ENCODE data around the gene IFFO2. TPM values are rescaled to one million over a fixed set of nuclear protein-coding genes. Genes with fewer than 3 reads are reported as not detected.

IFFO2 gene
- total and polyA plus RNA-seq, 2 of the 13 experiments (the other 11 are each of a cell fraction or from before 2014, with no cell fraction given), result 7.3 to 16.7 TPM

- FAIRE-seq (peak; percentile 96), ATAC-seq (peak; percentile 43), DNase-seq (ENCODE audit: low spot score) (peak; percentile 94)
- ChIA-PET POLR2A (interaction anchor here (0.6 to 1.6 kb wide), 8 partner anchors 10 to 336 kb away, joined by 3 to 5 read pairs (median 4); no protein-coding TSS in a partner anchor), CTCF (ENCODE audit: low intra/inter-chr PET ratio, low total read pairs) (no interaction called here)
- Histone ChIP-seq H2AFZ (ENCODE audit: low read length) (no peak overlapping the region), H3K27me3 (ENCODE audit: control insufficient read depth in 1 of 2, insufficient read depth in 2 of 2, low read length in 2 of 2) (no peaks in the 10 kb centered on the region), H3K4me3 (replicated peaks in 1 of 3; ENCODE audit: insufficient read depth in 1 of 3, low read depth in 2 of 3, low read length in 3 of 3) (peak overlapping the region; percentile 81 to 95 (median 94)), H3K36me3 (replicated peaks in 1 of 2; ENCODE audit: control insufficient read depth in 1 of 2, insufficient read depth in 2 of 2, low read length in 2 of 2) (peaks cover 9 to 19% of the 10 kb centered on the region in 2 experiments; a peak in 4 of 5 replicates), H3K4me1 (ENCODE audit: insufficient read depth, low read length) (peaks cover 69% of the 10 kb centered on the region), H3K9ac (ENCODE audit: insufficient read depth, low read depth, low read length) (peak overlapping the region; percentile 89), H3K27ac (ENCODE audit: extremely low read length, insufficient read depth, low read length) (peak overlapping the region; percentile 95), H4K20me1 (ENCODE audit: insufficient read depth, low read length) (peaks cover 15% of the 10 kb centered on the region; the same call in 1 of the 2 replicates), H3K4me2 (ENCODE audit: low read depth, low read length) (peak overlapping the region; percentile 97), H3K9me3 (ENCODE audit: low read length) (no peaks in the 10 kb centered on the region), H3K79me2 (ENCODE audit: insufficient read depth, low read length) (peaks cover 55% of the 10 kb centered on the region)
- BruUV-seq (replicated peaks), result TSS peak; percentile 47
- 0% methylated on average over 8 of the region's 10 CpGs for WGBS (ENCODE audit: low lambda C conversion rate)
- intact Hi-C loops (cut with micrococcal nuclease; ENCODE audit: unreplicated experiment), result loop anchor here (2.0 kb wide), 2 partner anchors 16 to 110 kb away; no protein-coding TSS in a partner anchor
- in situ Hi-C loops (cut with HindIII; ENCODE audit: extremely low pct_ligation_motif_present, low pct_unique_long_range_greater_than_20kb), result no loop called here
- TF ChIP-seq ZNF580 (CRISPR knock-in tag; IDR thresholded peaks at IDR 0.05; ENCODE audit: borderline replicate concordance, low read depth) (no peak), ZZZ3 (CRISPR knock-in tag; IDR thresholded peaks at IDR 0.05; ENCODE audit: borderline replicate concordance) (no peak), ZNF563 (CRISPR knock-in tag; IDR thresholded peaks at IDR 0.05) (no peak), ZNF232 (CRISPR knock-in tag; IDR thresholded peaks at IDR 0.05; ENCODE audit: borderline replicate concordance) (peak; percentile 63; the same call in 1 of the 2 replicates), FOXJ3 (CRISPR knock-in tag; IDR thresholded peaks at IDR 0.05; ENCODE audit: borderline replicate concordance) (peak; percentile 36; the same call in 1 of the 2 replicates), ZBTB49 (CRISPR knock-in tag; IDR thresholded peaks at IDR 0.05; ENCODE audit: borderline replicate concordance) (no peak), MLLT10 (CRISPR knock-in tag; IDR thresholded peaks at IDR 0.05) (no peak), ZNF687 (CRISPR knock-in tag; IDR thresholded peaks at IDR 0.05) (no peak), POLR2AphosphoS2 (IDR thresholded peaks at IDR 0.05; ENCODE audit: low read depth, low read length) (no peak), E2F2 (CRISPR knock-in tag; IDR thresholded peaks at IDR 0.05; ENCODE audit: borderline replicate concordance) (no peak), THYN1 (CRISPR knock-in tag; IDR thresholded peaks at IDR 0.05; ENCODE audit: borderline replicate concordance, low read depth) (no peak), DDIT3 (CRISPR knock-in tag; IDR thresholded peaks at IDR 0.05) (no peak), ZNF703 (CRISPR knock-in tag; IDR thresholded peaks at IDR 0.05; ENCODE audit: borderline replicate concordance) (no peak)
Observed at GRCh38 chr1:18900303-18900841, 56.1 kb downstream of the IFFO2 start.
